Kidney (tissue), 14 donors: ENCODE data around the gene DAGLB. TPM values are rescaled to one million over a fixed set of nuclear protein-coding genes. Genes with fewer than 3 reads are reported as not detected.

ENCODE experiments used
- DNase-seq, 5 donors: peaks; one replicate each; pipeline ENCODE4 v3.0.0-alpha.2; 2013 to 2020
- FAIRE-seq: peaks from 2 replicates; lab custom pipeline; 2012; peaks lifted over from hg19 to GRCh38; lab: Jason Lieb, UNC
- H3K27ac ChIP-seq, 2 donors: one replicate each; pipeline ENCODE4 v1.7.0; 2013; ENCODE audit warnings: low read depth in 2 of 2, low read length in 2 of 2, inconsistent platforms in 1 of 2
- H3K27me3 ChIP-seq: one replicate; pipeline ENCODE4 v1.7.1; 2013; ENCODE audit warnings: low read length, inconsistent platforms; ENCODE audit not compliant: control insufficient read depth, insufficient read depth
- H3K36me3 ChIP-seq, 3 donors: one replicate each; pipeline versions ENCODE4 v1.7.0 to v1.7.1; 2013; ENCODE audit warnings: low read length in 3 of 3, control low read depth in 1 of 3, inconsistent platforms in 1 of 3; ENCODE audit not compliant: insufficient read depth in 3 of 3, control insufficient read depth in 2 of 3
- H3K4me1 ChIP-seq, 3 donors: one replicate each; pipeline versions ENCODE4 v1.7.0 to v1.7.1; 2013; ENCODE audit warnings: low read length in 3 of 3, inconsistent platforms in 1 of 3, low read depth in 1 of 3; ENCODE audit not compliant: control insufficient read depth in 2 of 3, insufficient read depth in 2 of 3
- H3K4me3 ChIP-seq, 3 donors: one replicate each; pipeline versions ENCODE4 v1.7.0 to v1.8.1; 2013; ENCODE audit warnings: low read length in 3 of 3, control low read depth in 1 of 3, inconsistent platforms in 1 of 3
- H3K9ac ChIP-seq, 3 donors: one replicate each; pipeline versions ENCODE4 v1.7.0 to v1.7.1; 2013; ENCODE audit warnings: low read length in 3 of 3, control low read depth in 1 of 3, inconsistent platforms in 1 of 3
- H3K9me3 ChIP-seq, 3 donors: one replicate each; pipeline versions ENCODE4 v1.7.0 to v1.7.1; 2013; ENCODE audit warnings: low read length in 3 of 3, control low read depth in 1 of 3, inconsistent platforms in 1 of 3; ENCODE audit not compliant: control insufficient read depth in 2 of 3, insufficient read depth in 1 of 3
- intact Hi-C: fragments of 100-400 bp; cut with DNase I; formaldehyde crosslinking; loops from one replicate; pipeline ENCODE4 v1.11.1; 2022
- polyA plus RNA-seq: library from polyadenylated mRNA; stranded (reverse); fragments of 350-450 nt; fragmentation: Illumina TruSeq; extraction: RNeasy Lipid Tissue Mini Kit (QIAGEN cat#74804); gene quantifications from one replicate; pipeline ENCODE4 v1.2.3, GENCODE V29; 2014; ENCODE audit warnings: low read depth, low replicate concordance; ENCODE audit not compliant: insufficient read depth
- total RNA-seq: library from RNA; stranded (reverse); fragmentation: NEBNext Ultra II Directional; extraction: Animal tissue kit (Norgen Biotek cat#: 25700); gene quantifications from one replicate; pipeline ENCODE4 v1.2.1, GENCODE V29; 2021
- TF ChIP-seq, protein P1 (sequence below): IDR thresholded peaks from 3 replicates; pipeline ENCODE4 v1.5.1; 2012; ENCODE audit warnings: mild to moderate bottlenecking, moderate library complexity, borderline replicate concordance; ENCODE audit not compliant: insufficient read depth; ENCODE audit errors: extremely low read depth
- donor health status: control.
- donor health status: control.
- donor health status: control.
- donor health status: control.
- donor health status: control.
- donor health status: DM: yes; HTN: yes; CAD: no.
- donor health status: Normal renal cell carcinoma (clear cell type).

The DAGLB gene
- total and polyA plus RNA-seq, 2 donors from 2014 or later: 7.7 to 25.6 TPM

DNA sequence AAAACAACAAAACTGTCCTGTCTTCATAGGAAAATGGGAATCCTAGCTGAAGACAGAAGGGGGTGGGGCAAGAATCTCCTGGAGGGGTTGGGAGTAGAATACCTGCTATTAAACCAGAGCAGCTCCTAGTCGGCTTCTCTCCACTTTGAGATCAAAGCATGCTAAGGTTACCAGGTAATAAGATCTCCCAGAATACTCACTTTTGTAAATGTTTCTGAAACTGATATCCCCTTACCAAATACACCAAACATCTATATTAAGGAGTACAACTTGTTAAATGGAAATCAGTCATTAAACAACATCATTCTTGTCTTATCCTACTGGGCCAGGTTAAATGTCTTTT lies 29.5 kb upstream of the DAGLB start:
- Histone ChIP-seq H3K9me3 (no peaks in the 10 kb centered on the region), H3K4me1 (peaks cover 2 to 22% (median 13%) of the 10 kb centered on the region in 3 donors), H3K9ac (no peak overlapping the region), H3K27me3 (no peaks in the 10 kb centered on the region), H3K36me3 (peaks cover 0 to 23% (median 3%) of the 10 kb centered on the region in 3 donors), H3K27ac (no peak overlapping the region), H3K4me3 (no peak overlapping the region)
- FAIRE-seq (no peak), DNase-seq (peak in 2 of 5 donors; percentile 58 to 74)
- TF ChIP-seq, protein P1, sequence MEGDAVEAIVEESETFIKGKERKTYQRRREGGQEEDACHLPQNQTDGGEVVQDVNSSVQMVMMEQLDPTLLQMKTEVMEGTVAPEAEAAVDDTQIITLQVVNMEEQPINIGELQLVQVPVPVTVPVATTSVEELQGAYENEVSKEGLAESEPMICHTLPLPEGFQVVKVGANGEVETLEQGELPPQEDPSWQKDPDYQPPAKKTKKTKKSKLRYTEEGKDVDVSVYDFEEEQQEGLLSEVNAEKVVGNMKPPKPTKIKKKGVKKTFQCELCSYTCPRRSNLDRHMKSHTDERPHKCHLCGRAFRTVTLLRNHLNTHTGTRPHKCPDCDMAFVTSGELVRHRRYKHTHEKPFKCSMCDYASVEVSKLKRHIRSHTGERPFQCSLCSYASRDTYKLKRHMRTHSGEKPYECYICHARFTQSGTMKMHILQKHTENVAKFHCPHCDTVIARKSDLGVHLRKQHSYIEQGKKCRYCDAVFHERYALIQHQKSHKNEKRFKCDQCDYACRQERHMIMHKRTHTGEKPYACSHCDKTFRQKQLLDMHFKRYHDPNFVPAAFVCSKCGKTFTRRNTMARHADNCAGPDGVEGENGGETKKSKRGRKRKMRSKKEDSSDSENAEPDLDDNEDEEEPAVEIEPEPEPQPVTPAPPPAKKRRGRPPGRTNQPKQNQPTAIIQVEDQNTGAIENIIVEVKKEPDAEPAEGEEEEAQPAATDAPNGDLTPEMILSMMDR: no peak
- intact Hi-C loops: no loop called here

DNA sequence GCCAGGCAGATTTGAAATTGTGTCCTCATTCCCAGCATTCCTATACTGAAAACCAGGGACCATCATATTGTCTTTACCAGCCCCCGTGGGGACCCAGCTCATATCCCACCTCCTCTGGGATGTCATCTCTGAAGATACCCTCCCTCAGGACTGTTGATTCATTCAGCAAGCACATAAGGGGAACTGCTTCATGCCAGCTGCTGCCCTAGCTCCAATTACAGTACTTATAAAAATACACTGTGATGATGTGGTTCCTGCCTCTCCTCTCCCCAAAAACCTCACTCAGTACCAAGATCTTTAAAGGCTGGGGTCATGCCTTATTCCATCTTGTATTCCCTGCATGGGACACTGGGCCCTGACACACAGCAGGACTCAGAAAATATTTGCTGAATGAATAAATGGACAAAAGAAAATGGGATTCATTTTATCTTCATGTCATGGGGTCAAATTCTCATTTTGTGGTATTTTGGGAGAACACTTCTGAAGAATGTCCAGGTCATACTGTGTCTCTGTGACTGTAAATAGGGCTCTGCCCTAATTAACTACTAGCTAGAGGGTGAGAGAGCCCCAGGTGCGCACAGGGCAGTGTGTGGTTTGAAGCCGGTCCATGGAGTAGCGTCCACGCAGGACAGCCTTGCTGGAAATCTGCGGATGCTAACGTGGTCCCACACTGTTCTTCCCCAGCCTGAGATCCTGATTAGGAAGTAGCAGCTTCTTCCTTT lies 29.0 kb upstream of the DAGLB start:
- Histone ChIP-seq H3K9me3 (no peaks in the 10 kb centered on the region), H3K27ac (no peak overlapping the region), H3K9ac (no peak overlapping the region), H3K36me3 (peaks cover 0 to 23% (median 7%) of the 10 kb centered on the region in 3 donors), H3K4me1 (peaks cover 2 to 22% (median 10%) of the 10 kb centered on the region in 3 donors), H3K4me3 (no peak overlapping the region), H3K27me3 (no peaks in the 10 kb centered on the region)
- TF ChIP-seq, protein P1: no peak
- no peak for FAIRE-seq
- intact Hi-C loops: no loop called here
- peak in 3 of 5 donors; percentile 20 to 47 (median 26) for DNase-seq

DNA sequence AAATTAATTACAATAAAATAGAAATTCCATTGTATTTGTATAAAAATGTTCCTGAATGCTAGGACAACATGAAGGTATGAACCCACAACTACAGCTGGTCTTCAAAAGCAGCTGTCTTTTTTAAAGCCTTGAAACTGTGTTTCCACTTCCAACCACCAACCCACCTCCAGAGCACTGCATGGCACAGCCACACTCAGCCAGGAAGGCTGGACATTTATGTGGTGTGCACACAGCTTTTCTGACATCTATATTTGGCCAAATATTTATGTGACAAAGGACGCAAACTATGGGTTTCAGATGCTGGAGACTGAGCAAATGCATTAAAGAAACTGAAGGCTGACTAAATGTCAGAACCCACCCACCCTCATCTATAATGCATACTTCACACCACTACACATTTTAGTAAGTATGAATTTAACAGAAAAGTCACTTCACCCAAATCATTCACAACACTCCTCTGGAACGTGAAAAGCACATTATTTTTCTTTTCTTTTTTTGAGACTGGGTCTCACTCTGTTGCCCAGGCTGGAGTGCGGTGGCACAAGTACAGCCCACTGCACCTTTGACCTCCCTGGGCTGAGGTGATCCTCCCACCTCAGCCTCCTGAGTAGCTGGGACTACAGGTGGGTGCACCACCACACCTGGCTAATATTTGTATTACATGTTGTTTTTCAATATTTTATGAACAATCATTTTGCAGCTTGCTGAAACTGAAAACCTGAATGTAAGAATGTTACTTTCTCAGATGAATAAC lies 27.9 kb upstream of the DAGLB start:
- Histone ChIP-seq H3K9ac (no peak overlapping the region), H3K4me1 (peaks cover 2 to 19% (median 9%) of the 10 kb centered on the region in 3 donors), H3K27me3 (no peaks in the 10 kb centered on the region), H3K9me3 (no peaks in the 10 kb centered on the region), H3K4me3 (no peak overlapping the region), H3K36me3 (peaks cover 0 to 23% (median 7%) of the 10 kb centered on the region in 3 donors), H3K27ac (no peak overlapping the region)
- TF ChIP-seq, protein P1: no peak
- FAIRE-seq (no peak), DNase-seq (no peak)
- intact Hi-C loops: no loop called here
